ENCODE measurements around the gene POP7.
"Not testable (repeated sequence)": the region's sequence is repeated elsewhere in the genome, so short reads cannot be mapped to it uniquely, and the experiment has no call there.

The POP7 gene

DNA sequence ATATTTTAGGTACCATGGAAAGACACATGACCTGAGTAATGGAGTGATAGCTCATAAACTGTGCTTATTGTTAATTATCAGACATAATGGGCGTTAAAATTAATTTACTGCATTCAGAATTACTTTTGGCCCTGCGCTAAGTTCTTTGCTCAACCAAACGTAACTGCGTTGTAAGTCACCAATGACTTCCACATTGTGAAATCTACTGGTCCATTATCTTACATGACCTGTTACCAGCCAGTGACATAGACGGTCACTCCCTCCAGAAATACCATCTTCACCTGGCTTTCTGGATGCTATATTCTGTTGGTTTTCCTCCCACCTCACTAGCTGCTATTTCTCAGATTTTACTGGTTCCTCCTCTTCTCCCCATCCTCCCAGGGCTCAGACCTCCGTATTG lies 6.9 kb upstream of the POP7 start:
- no peak overlapping the region for H3K4me3 ChIP-seq (ENCODE audit: low read depth, low read length)
- TF ChIP-seq, protein P1, sequence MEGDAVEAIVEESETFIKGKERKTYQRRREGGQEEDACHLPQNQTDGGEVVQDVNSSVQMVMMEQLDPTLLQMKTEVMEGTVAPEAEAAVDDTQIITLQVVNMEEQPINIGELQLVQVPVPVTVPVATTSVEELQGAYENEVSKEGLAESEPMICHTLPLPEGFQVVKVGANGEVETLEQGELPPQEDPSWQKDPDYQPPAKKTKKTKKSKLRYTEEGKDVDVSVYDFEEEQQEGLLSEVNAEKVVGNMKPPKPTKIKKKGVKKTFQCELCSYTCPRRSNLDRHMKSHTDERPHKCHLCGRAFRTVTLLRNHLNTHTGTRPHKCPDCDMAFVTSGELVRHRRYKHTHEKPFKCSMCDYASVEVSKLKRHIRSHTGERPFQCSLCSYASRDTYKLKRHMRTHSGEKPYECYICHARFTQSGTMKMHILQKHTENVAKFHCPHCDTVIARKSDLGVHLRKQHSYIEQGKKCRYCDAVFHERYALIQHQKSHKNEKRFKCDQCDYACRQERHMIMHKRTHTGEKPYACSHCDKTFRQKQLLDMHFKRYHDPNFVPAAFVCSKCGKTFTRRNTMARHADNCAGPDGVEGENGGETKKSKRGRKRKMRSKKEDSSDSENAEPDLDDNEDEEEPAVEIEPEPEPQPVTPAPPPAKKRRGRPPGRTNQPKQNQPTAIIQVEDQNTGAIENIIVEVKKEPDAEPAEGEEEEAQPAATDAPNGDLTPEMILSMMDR (IDR thresholded peaks at IDR 0.05; ENCODE audit: low read depth, low read length) = no peak

DNA sequence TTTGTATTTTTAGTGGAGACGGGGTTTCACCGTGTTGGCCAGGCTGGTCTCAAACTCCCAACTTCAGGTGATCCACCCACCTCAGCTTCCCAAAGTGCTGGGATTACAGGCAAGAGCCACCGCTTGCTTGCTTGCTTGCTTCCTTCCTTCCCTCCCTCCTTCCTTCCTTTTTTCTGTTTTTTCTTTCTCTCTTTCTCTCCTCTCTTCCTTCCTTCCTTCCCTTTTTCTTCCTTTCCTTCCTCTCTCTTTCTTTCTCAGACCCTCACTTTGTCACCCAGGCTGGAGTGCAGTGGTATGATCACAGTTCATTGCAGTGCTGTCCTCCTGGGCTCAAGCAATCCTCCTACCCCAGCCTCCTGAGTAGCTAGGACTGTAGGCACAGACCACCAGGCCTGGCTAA lies 4.8 kb upstream of the POP7 start:
- H3K4me3 ChIP-seq (ENCODE audit: low read depth, low read length) = not testable (repeated sequence)

DNA sequence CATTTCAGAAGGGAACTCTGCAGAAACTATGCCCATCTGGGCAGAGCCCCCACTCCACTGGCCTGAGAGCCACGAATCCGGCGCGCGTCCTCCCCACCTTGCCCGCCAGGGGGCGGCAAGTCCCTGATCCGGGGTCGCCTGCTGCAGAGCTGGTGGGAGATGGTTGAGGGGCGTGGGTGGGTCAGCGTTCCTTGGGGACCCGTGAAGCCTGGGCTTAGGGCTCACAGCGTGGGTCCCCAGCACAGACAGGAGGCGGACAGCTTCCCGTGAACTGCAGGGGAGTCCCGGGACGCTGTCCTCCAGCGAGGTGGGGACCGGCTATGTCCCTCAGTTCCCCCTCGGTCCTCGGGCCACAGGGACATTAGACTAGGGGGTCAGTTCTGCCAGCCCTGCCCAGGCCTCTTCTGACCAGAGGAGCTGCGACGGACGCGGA lies 585 bp upstream of the POP7 start:
- peak overlapping the region; percentile 87 for H3K4me3 ChIP-seq (ENCODE audit: low read depth, low read length)
- TF ChIP-seq, protein P1 (IDR thresholded peaks at IDR 0.05; ENCODE audit: low read depth, low read length) = peak; percentile 84

DNA sequence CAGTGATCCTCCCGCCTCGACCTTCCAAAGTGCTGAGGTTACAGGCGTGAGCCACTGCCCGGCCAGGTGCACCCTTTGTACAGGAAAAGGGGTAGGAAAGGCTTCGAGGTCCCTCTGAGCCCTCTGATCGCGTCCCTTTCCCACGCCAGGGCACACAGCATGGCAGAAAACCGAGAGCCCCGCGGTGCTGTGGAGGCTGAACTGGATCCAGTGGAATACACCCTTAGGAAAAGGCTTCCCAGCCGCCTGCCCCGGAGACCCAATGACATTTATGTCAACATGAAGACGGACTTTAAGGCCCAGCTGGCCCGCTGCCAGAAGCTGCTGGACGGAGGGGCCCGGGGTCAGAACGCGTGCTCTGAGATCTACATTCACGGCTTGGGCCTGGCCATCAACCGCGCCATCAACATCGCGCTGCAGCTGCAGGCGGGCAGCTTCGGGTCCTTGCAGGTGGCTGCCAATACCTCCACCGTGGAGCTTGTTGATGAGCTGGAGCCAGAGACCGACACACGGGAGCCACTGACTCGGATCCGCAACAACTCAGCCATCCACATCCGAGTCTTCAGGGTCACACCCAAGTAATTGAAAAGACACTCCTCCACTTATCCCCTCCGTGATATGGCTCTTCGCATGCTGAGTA lies 871 bp downstream of the POP7 start:
- TF ChIP-seq, protein P1 (IDR thresholded peaks at IDR 0.05; ENCODE audit: low read depth, low read length) = no peak
- H3K4me3 ChIP-seq (ENCODE audit: low read depth, low read length) = peak overlapping the region; percentile 87

DNA sequence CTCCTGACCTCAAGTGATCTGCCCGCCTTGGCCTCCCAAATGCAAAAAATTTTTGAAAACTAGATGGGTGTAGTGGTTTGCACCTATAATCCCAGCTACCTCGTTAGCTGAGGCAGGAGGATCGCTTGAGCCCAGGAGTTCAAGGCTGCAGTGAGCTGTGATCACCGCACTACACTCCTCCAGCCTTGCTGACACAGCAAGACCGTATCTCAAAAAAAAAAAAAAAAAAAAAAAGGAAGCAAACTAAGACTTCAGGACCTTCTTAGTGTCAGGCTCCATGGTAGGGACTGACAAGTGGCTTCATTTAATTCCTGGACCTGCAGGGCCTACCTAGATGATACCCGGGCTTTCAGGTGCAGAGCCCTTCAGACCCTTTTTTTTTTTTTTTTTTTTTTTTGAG lies 2.5 kb downstream of the POP7 start:
- TF ChIP-seq, protein P1 (IDR thresholded peaks at IDR 0.05; ENCODE audit: low read depth, low read length) = no peak
- no peak overlapping the region for H3K4me3 ChIP-seq (ENCODE audit: low read depth, low read length)

DNA sequence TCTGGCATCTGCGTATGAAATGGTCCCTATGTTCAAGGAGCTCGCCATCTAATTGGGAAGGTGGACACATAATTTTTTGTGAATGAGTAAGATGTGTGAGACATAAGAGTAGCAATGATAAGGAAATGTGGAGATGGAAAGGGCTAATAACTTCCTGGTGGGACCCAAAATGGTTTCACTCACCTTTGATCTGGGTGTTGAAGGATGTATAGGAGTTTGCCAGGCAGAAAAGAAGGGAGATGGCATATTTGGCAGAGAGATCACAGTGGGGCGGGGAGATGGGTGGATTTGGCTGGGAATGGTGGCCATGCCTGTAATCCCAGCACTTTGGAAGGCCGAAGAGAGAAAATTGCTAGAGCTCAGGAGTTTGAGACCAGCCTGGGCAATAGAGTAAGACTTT lies 4.5 kb downstream of the POP7 start:
- TF ChIP-seq, protein P1 (IDR thresholded peaks at IDR 0.05; ENCODE audit: low read depth, low read length) = no peak
- H3K4me3 ChIP-seq (ENCODE audit: low read depth, low read length) = no peak overlapping the region

DNA sequence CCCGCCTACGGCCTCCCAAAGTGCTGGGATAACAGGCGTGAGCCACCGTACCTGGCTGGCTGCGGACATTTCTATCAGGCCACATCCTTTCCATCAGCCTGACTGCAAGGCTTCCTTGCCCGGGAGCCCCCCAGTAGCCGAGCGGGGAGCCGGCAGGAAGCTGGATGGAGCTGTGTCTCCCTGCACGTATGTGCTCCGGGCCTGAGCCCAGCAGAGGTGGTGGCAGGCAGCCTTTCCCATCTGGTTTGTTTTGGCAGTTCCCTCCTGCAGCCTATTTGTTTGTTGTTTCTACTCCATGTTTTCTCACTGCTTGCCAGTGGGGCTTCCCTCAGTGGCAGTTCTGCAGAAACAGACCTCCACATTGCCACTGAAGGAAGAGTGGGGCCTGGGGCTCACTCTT lies 5.4 kb downstream of the POP7 start:
- no peak overlapping the region for H3K4me3 ChIP-seq (ENCODE audit: low read depth, low read length)
- TF ChIP-seq, protein P1 (IDR thresholded peaks at IDR 0.05; ENCODE audit: low read depth, low read length) = no peak

DNA sequence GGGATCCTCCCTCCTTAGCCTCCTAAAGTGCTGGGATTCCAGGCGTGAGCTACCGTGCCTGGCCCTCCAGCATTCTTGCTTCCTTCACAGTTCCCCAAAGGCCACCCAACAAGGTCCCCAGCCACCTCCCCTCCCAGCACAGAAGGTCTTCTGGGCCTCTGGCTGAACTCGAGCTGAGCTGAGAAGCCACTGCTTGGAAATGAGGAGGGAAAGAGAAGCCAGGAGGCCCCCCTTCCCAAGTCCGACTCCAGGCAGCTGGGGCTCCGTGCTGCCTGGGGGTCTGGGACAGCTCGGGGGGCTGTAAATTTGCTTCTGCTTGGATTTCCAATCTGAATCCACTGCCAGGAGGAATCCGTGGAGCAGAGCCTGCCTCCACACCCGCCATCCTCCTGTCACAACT lies 8.8 kb downstream of the POP7 start:
- TF ChIP-seq, protein P1 (IDR thresholded peaks at IDR 0.05; ENCODE audit: low read depth, low read length) = no peak
- H3K4me3 ChIP-seq (ENCODE audit: low read depth, low read length) = no peak overlapping the region

DNA sequence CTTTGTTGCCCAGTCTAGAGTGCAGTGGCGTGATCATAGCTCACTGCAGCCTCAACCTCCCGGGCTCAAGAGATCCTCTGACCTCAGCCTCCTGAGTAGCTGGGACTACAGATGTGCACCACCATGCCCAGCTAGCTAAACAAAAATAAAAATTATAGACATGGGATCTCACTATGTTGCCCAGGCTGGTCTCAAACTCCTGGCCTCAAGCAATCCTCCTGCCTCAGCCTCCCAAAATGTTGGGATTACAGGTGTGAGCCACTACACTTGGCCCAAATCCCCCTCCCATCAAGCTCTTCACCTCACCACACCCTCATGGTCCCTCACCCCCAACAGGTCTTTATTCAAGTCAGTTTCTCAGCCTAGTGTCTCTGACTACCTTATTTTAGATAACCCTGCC lies 11.2 kb downstream of the POP7 start:
- H3K4me3 ChIP-seq (ENCODE audit: low read depth, low read length) = not testable (repeated sequence)

All from WI38 (cell line).